Lower lobe of right lung (tissue), 2 donors: ENCODE measurements around the gene DNM3. TPM values are rescaled to one million over a fixed set of nuclear protein-coding genes. Genes with fewer than 3 reads are reported as not detected.

Experiments used
- ATAC-seq, 2 donors: fragments of 200-7000 bp; cut with Tn5 transposase; one replicate each; pipeline ENCODE4 v1.9.1; 2020 to 2022; ENCODE audit warnings: mild to moderate bottlenecking in 2 of 2, moderate library complexity in 2 of 2
- DNase-seq: peaks from one replicate; pipeline ENCODE4 v3.0.0-alpha.2; 2020
- H3K27ac ChIP-seq: fragments of 200-600 bp; one replicate; pipeline ENCODE4 v1.8.0; 2022
- H3K27me3 ChIP-seq: fragments of 200-600 bp; one replicate; pipeline ENCODE4 v1.8.0; 2022; ENCODE audit warnings: low read depth
- H3K36me3 ChIP-seq: fragments of 200-600 bp; one replicate; pipeline ENCODE4 v1.8.0; 2022; ENCODE audit warnings: mild to moderate bottlenecking
- H3K4me1 ChIP-seq: fragments of 200-600 bp; one replicate; pipeline ENCODE4 v1.8.0; 2022
- H3K4me3 ChIP-seq: fragments of 200-600 bp; one replicate; pipeline ENCODE4 v1.8.0; 2022; ENCODE audit warnings: mild to moderate bottlenecking
- H3K9me3 ChIP-seq: fragments of 200-600 bp; one replicate; pipeline ENCODE4 v1.8.0; 2022
- CTCF ChIP-seq: fragments of 200-600 bp; IDR thresholded peaks from one replicate; pipeline ENCODE4 v1.8.0; 2022; ENCODE audit warnings: antibody characterized with exemption, mild to moderate bottlenecking
- intact Hi-C: fragments of 100-400 bp; cut with DNase I; formaldehyde crosslinking; loops from one replicate; pipeline ENCODE4 v1.11.0; 2022
- total RNA-seq: library from RNA; stranded (reverse); fragmentation: NEBNext Ultra II Directional; extraction: Animal tissue kit (Norgen Biotek cat#: 25700); gene quantifications from one replicate; pipeline ENCODE4 v1.2.1, GENCODE V29; 2021
- donor health status: DM: no; HTN: yes; CAD: no; lungs with severe emphysema.

The DNM3 gene
- total RNA-seq, 1 donor from 2014 or later = 12.4 TPM

DNA sequence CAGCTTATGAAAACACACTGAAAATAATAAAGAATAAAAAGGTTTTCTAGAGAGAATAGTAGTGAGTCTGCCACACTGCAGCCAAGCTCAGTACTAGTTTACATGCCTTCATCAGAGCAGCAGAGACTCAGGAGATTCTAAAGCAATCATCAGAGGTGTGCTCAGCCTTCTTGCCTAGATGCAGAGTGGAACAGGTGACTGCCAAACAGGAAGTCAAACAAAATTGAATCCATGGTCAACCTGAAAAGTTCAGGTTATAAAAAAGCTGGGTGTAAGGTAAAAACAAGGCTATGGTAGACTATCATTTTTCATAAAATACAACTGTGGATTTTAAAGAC is 413.9 kb downstream of the DNM3 start:
- no peak overlapping the region for H3K27ac ChIP-seq
- intact Hi-C loops = no loop called here

DNA sequence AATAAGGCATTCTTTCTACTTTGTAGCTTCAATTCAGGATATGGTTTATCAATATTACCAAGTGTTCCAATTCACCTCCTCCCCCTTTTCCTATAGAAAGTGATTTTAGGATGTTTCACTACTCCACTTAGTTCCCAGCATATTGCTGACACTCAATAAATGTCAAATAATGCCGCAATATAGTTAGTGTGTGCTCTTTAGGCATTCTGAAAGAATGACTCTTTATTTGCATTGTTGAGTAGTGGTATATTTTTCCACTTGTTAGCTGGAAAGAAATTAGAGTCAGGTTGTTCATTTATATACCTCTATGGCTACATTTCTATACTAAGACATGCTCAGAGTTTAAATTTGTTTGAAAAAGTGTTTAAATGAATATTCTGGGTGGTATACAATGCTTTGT is 424.6 kb downstream of the DNM3 start:
- Histone ChIP-seq H3K36me3 (no peaks in the 10 kb centered on the region), H3K27me3 (no peaks in the 10 kb centered on the region), H3K27ac (no peak overlapping the region), H3K9me3 (no peaks in the 10 kb centered on the region), H3K4me1 (peaks cover 10% of the 10 kb centered on the region), H3K4me3 (no peak overlapping the region)
- TF ChIP-seq CTCF = no peak
- ATAC-seq (no peak), DNase-seq (no peak)
- intact Hi-C loops = no loop called here

More for the DNA sequence above, 413.9 kb downstream of the DNM3 start:
- Histone ChIP-seq H3K9me3 (no peaks in the 10 kb centered on the region), H3K36me3 (no peaks in the 10 kb centered on the region), H3K4me1 (no peaks in the 10 kb centered on the region), H3K27me3 (no peaks in the 10 kb centered on the region), H3K4me3 (no peak overlapping the region)
- no peak for ATAC-seq
- no peak for TF ChIP-seq CTCF
- DNase-seq = no peak

GRCh38 chr1:172266528-172267174 is 425.4 kb downstream of the DNM3 start:
- Histone ChIP-seq H3K4me1 (peaks cover 10% of the 10 kb centered on the region), H3K4me3 (no peak overlapping the region), H3K9me3 (no peaks in the 10 kb centered on the region), H3K36me3 (no peaks in the 10 kb centered on the region), H3K27me3 (no peaks in the 10 kb centered on the region), H3K27ac (no peak overlapping the region)
- intact Hi-C loops = no loop called here
- no peak for ATAC-seq
- no peak for TF ChIP-seq CTCF
- DNase-seq = no peak

GRCh38 chr1:172268237-172268636 is 426.9 kb downstream of the DNM3 start:
- intact Hi-C loops = no loop called here
- DNase-seq = no peak
- Histone ChIP-seq H3K27ac (no peak overlapping the region), H3K36me3 (no peaks in the 10 kb centered on the region), H3K4me1 (peaks cover 10% of the 10 kb centered on the region), H3K4me3 (no peak overlapping the region), H3K27me3 (no peaks in the 10 kb centered on the region), H3K9me3 (no peaks in the 10 kb centered on the region)
- no peak for TF ChIP-seq CTCF
- peak in 1 of 2 donors; percentile 25 for ATAC-seq

DNA sequence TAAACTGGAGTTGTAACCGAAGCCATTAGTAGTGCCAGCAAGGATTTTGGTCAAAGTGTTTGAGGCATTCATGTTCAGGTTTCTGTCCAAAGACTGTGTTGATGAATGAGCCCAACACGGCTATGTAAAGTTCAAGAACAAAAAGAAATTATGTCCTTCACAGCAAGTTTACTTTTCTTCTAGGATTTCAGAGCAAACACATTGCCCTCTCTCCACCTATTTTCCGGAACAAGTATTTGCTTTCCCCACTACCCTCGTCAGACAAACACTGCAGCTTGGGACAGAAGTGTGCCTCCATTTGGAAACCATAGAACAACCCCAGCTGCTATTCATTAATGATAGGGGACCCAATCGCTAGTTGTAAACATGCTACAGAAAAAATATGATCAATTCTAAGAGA is 427.8 kb downstream of the DNM3 start:
- peaks cover 10% of the 10 kb centered on the region for H3K4me1 ChIP-seq
- ATAC-seq (peak; percentile 27 to 86), DNase-seq (no peak)
- H3K27ac ChIP-seq = peak overlapping the region; percentile 15
- intact Hi-C loops = no loop called here
- TF ChIP-seq CTCF = no peak
- no peaks in the 10 kb centered on the region for H3K27me3 ChIP-seq
- H3K9me3 ChIP-seq = no peaks in the 10 kb centered on the region
- H3K4me3 ChIP-seq = no peak overlapping the region
- H3K36me3 ChIP-seq = no peaks in the 10 kb centered on the region
